HepG2 (cell line): ENCODE results near the gene TMEM217. TPM values are rescaled to one million over a fixed set of nuclear protein-coding genes. Genes with fewer than 3 reads are reported as not detected.

Experiments
- ATF7-NPFF ChIP-seq: sonication (generic); formaldehyde crosslinking; IDR thresholded peaks from 2 replicates; pipeline ENCODE4 v1.8.1; 2023; ENCODE audit warnings: mild to moderate bottlenecking, low read depth, missing genetic modification reagents, moderate library complexity
- HDAC1 ChIP-seq: sonication (generic); formaldehyde crosslinking; IDR thresholded peaks from 2 replicates; pipeline ENCODE4 v1.5.1; 2020; ENCODE audit warnings: mild to moderate bottlenecking, missing genetic modification reagents
- HNRNPH1 ChIP-seq: fragments of 200-400 bp; formaldehyde crosslinking; optimal IDR thresholded peaks from 2 replicates; pipeline ENCODE3; 2017; ENCODE audit warnings: mild to moderate bottlenecking, low read depth, low read length
- ISX ChIP-seq: sonication (generic); formaldehyde crosslinking; conservative IDR thresholded peaks from 2 replicates; pipeline ENCODE4 v1.5.0; 2020; ENCODE audit warnings: missing genetic modification reagents
- KAT8 ChIP-seq: IDR thresholded peaks from 2 replicates; pipeline ENCODE4 v1.6.1; 2016; ENCODE audit warnings: missing genetic modification reagents, missing compliant biosample characterization
- PRMT3 ChIP-seq: sonication (generic); formaldehyde crosslinking; IDR thresholded peaks from 2 replicates; pipeline ENCODE4 v1.8.1; 2022; ENCODE audit warnings: low read depth, mild to moderate bottlenecking, moderate library complexity, missing genetic modification reagents, borderline replicate concordance
- RORA ChIP-seq: sonication (generic); formaldehyde crosslinking; IDR thresholded peaks from 2 replicates; pipeline ENCODE4 v1.5.0; 2020; ENCODE audit warnings: mild to moderate bottlenecking, missing genetic modification reagents, moderate library complexity
- SNAPC2 ChIP-seq: sonication (generic); formaldehyde crosslinking; IDR thresholded peaks from 2 replicates; pipeline ENCODE4 v1.8.1; 2022; ENCODE audit warnings: mild to moderate bottlenecking, missing genetic modification reagents
- ZNF235 ChIP-seq: sonication (generic); formaldehyde crosslinking; IDR thresholded peaks from 2 replicates; pipeline ENCODE4 v1.8.1; 2023; ENCODE audit warnings: mild to moderate bottlenecking, missing genetic modification reagents, borderline replicate concordance
- ZNF326 ChIP-seq: sonication (generic); formaldehyde crosslinking; IDR thresholded peaks from 2 replicates; pipeline ENCODE4 v1.4.0; 2020; ENCODE audit warnings: missing genetic modification reagents, borderline replicate concordance
- ZNF609 ChIP-seq: sonication (generic); formaldehyde crosslinking; IDR thresholded peaks from 2 replicates; pipeline ENCODE4 v1.4.0; 2020; ENCODE audit warnings: mild to moderate bottlenecking, missing genetic modification reagents, borderline replicate concordance
- ZSCAN9 ChIP-seq: IDR thresholded peaks from 2 replicates; pipeline ENCODE4 v1.6.1; 2016; ENCODE audit warnings: borderline replicate concordance
- polyA plus RNA-seq, 8 experiments: library from polyadenylated mRNA; depleted of rRNA in 3 of 8; stranded (reverse) in 7 of 8; unstranded in 1 of 8; fragments of >200 nt; fragmentation: Illumina TruSeq in 4 of 8; extraction: Trizol in 4 of 8; gene quantifications; 2 replicates each; pipeline versions ENCODE4 v1.2.1 to v1.2.3, GENCODE V29; 2011 to 2016; ENCODE audit warnings: low read depth in 4 of 8, missing spikeins in 1 of 8, mixed read lengths in 1 of 8; ENCODE audit not compliant: insufficient read depth in 1 of 8
- total RNA-seq, 5 experiments: library from RNA; depleted of rRNA; stranded (reverse); fragments of >200 nt; fragmentation: Illumina TruSeq; extraction: Trizol; gene quantifications; 2 replicates each; pipeline ENCODE4 v1.2.3, GENCODE V29; 2016; ENCODE audit warnings: low read depth in 1 of 5
- TF ChIP-seq, protein P1 (sequence below): sonication (generic); formaldehyde crosslinking; IDR thresholded peaks from 2 replicates; pipeline ENCODE4 v1.8.0; 2022; ENCODE audit warnings: missing genetic modification reagents, mild to moderate bottlenecking, moderate library complexity, borderline replicate concordance
- TF ChIP-seq, protein P2 (sequence below): sonication (generic); formaldehyde crosslinking; conservative IDR thresholded peaks from 2 replicates; pipeline ENCODE4 v1.4.0; 2020; ENCODE audit warnings: missing genetic modification reagents
- TF ChIP-seq, protein P3 (sequence below): sonication (generic); formaldehyde crosslinking; IDR thresholded peaks from 2 replicates; pipeline ENCODE4 v1.4.0; 2020; ENCODE audit warnings: missing genetic modification reagents, mild to moderate bottlenecking, borderline replicate concordance

TMEM217 gene
- total and polyA plus RNA-seq, 2 of the 13 experiments (the other 11 are each of a cell fraction or from before 2014, with no cell fraction given), result 2.3 to 3.4 TPM

GRCh38 chr6:37171970-37172812 lies 85.8 kb downstream of the TMEM217 start (continued):
- TF ChIP-seq, protein P1, sequence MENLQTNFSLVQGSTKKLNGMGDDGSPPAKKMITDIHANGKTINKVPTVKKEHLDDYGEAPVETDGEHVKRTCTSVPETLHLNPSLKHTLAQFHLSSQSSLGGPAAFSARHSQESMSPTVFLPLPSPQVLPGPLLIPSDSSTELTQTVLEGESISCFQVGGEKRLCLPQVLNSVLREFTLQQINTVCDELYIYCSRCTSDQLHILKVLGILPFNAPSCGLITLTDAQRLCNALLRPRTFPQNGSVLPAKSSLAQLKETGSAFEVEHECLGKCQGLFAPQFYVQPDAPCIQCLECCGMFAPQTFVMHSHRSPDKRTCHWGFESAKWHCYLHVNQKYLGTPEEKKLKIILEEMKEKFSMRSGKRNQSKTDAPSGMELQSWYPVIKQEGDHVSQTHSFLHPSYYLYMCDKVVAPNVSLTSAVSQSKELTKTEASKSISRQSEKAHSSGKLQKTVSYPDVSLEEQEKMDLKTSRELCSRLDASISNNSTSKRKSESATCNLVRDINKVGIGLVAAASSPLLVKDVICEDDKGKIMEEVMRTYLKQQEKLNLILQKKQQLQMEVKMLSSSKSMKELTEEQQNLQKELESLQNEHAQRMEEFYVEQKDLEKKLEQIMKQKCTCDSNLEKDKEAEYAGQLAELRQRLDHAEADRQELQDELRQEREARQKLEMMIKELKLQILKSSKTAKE (CRISPR knock-in tag), result peak; percentile 43; the same call in 1 of the 2 replicates
- TF ChIP-seq HDAC1 (peak; percentile 74), ZSCAN9 (no peak; the same call in 1 of the 2 replicates), SNAPC2 (CRISPR knock-in tag) (peak; percentile 47; the same call in 1 of the 2 replicates), ZNF609 (CRISPR knock-in tag) (peak; percentile 88), ZNF326 (no peak), HNRNPH1 (no peak), ZNF235 (no peak), RORA (CRISPR knock-in tag) (no peak), PRMT3 (CRISPR knock-in tag) (no peak), KAT8 (CRISPR knock-in tag) (peak; percentile 80), ATF7-NPFF (CRISPR knock-in tag) (peak; percentile 20; the same call in 1 of the 2 replicates), ISX (0 out of 2 replicates have a peak, but pooled peaks have one; percentile 24)
- TF ChIP-seq, protein P2, sequence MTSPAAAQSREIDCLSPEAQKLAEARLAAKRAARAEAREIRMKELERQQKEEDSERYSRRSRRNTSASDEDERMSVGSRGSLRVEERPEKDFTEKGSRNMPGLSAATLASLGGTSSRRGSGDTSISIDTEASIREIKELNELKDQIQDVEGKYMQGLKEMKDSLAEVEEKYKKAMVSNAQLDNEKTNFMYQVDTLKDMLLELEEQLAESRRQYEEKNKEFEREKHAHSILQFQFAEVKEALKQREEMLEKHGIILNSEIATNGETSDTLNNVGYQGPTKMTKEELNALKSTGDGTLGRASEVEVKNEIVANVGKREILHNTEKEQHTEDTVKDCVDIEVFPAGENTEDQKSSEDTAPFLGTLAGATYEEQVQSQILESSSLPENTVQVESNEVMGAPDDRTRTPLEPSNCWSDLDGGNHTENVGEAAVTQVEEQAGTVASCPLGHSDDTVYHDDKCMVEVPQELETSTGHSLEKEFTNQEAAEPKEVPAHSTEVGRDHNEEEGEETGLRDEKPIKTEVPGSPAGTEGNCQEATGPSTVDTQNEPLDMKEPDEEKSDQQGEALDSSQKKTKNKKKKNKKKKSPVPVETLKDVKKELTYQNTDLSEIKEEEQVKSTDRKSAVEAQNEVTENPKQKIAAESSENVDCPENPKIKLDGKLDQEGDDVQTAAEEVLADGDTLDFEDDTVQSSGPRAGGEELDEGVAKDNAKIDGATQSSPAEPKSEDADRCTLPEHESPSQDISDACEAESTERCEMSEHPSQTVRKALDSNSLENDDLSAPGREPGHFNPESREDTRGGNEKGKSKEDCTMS (CRISPR knock-in tag), result no peak
- TF ChIP-seq, protein P3, sequence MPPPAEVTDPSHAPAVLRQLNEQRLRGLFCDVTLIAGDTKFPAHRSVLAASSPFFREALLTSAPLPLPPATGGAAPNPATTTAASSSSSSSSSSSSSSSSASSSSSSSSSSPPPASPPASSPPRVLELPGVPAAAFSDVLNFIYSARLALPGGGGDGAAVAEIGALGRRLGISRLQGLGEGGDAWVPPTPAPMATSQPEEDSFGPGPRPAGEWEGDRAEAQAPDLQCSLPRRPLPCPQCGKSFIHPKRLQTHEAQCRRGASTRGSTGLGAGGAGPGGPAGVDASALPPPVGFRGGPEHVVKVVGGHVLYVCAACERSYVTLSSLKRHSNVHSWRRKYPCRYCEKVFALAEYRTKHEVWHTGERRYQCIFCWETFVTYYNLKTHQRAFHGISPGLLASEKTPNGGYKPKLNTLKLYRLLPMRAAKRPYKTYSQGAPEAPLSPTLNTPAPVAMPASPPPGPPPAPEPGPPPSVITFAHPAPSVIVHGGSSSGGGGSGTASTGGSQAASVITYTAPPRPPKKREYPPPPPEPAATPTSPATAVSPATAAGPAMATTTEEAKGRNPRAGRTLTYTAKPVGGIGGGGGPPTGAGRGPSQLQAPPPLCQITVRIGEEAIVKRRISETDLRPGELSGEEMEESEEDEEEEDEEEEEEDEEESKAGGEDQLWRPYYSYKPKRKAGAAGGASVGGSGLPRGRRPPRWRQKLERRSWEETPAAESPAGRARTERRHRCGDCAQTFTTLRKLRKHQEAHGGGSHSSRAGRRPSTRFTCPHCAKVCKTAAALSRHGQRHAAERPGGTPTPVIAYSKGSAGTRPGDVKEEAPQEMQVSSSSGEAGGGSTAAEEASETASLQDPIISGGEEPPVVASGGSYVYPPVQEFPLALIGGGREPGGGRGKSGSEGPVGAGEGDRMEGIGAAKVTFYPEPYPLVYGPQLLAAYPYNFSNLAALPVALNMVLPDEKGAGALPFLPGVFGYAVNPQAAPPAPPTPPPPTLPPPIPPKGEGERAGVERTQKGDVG, result no peak
